H1 (cell line): ENCODE data around the gene GPS1. TPM values are rescaled to one million over a fixed set of nuclear protein-coding genes. Genes with fewer than 3 reads are reported as not detected.

ENCODE experiments used
- CHD7 ChIP-seq: fragments of 300-600 bp; sonication (generic); IDR thresholded peaks from 2 replicates; pipeline ENCODE4 v1.7.1; 2012; ENCODE audit warnings: low read length, moderate library complexity, mild to moderate bottlenecking, inconsistent platforms; ENCODE audit not compliant: insufficient replicate concordance
- KDM5A ChIP-seq: fragments of 200-600 bp; IDR thresholded peaks from 2 replicates; pipeline ENCODE4 v1.7.1; 2012; ENCODE audit warnings: mild to moderate bottlenecking, low read length, inconsistent platforms, mixed read lengths
- MAFK ChIP-seq: IDR thresholded peaks from 2 replicates; pipeline ENCODE4 v1.6.1; 2012; ENCODE audit warnings: low read depth, mild to moderate bottlenecking, improper control_type of control experiment, low read length
- MAX ChIP-seq: IDR thresholded peaks from 2 replicates; pipeline ENCODE4 v1.6.1; 2012; ENCODE audit warnings: inconsistent platforms
- POLR2AphosphoS5 ChIP-seq: IDR thresholded peaks from 2 replicates; pipeline ENCODE4 v1.6.1; 2011; ENCODE audit warnings: low read depth, low read length
- RXRA ChIP-seq: IDR thresholded peaks from 2 replicates; pipeline ENCODE4 v1.6.1; 2011; ENCODE audit warnings: low read depth, mild to moderate bottlenecking, low read length, moderate library complexity; ENCODE audit not compliant: insufficient read depth
- SAP30 ChIP-seq: fragments of 300-600 bp; sonication (generic); IDR thresholded peaks from 2 replicates; pipeline ENCODE4 v1.7.1; 2012; ENCODE audit warnings: low read length, moderate library complexity, mild to moderate bottlenecking, inconsistent platforms; ENCODE audit not compliant: insufficient read depth, insufficient replicate concordance
- SP2 ChIP-seq: IDR thresholded peaks from 2 replicates; pipeline ENCODE4 v1.6.1; 2012; ENCODE audit warnings: mild to moderate bottlenecking, low read length, inconsistent platforms
- SUZ12 ChIP-seq: fragments of 200-600 bp; sonication (generic); IDR thresholded peaks from 2 replicates; pipeline ENCODE4 v1.6.1; 2012; ENCODE audit warnings: mild to moderate bottlenecking, inconsistent platforms, low read length, moderate library complexity, mixed read lengths
- TCF12 ChIP-seq: IDR thresholded peaks from 2 replicates; pipeline ENCODE4 v1.6.1; 2011; ENCODE audit warnings: low read depth, mild to moderate bottlenecking, low read length
- polyA plus RNA-seq, 7 experiments: library from polyadenylated mRNA; depleted of rRNA in 3 of 7; stranded (reverse) in 5 of 7; unstranded in 2 of 7; fragments of >200 nt in 5 of 7; fragments of 200-250 nt in 2 of 7; gene quantifications; 1 replicate in 5 of 7; 2 replicates in 1 of 7; 4 replicates in 1 of 7; pipeline versions ENCODE4 v1.2.1 to v1.2.3, GENCODE V29; 2011 to 2013; ENCODE audit warnings: missing spikeins in 2 of 7, mixed read lengths in 2 of 7
- total RNA-seq: library from RNA; stranded (reverse); fragmentation: NEBNext Ultra II Directional; extraction: Animal tissue kit (Norgen Biotek cat#: 25700); gene quantifications from 2 replicates; pipeline ENCODE4 v1.2.1, GENCODE V29; 2021

GPS1 gene
- total and polyA plus RNA-seq, 2 of the 8 experiments (the other 6 are each of a cell fraction or from before 2014, with no cell fraction given): 153 to 277 TPM

GRCh38 chr17:82090549-82091263 is 39.0 kb downstream of the GPS1 start (continued):
- no peak for TF ChIP-seq CHD7
- TF ChIP-seq MAFK: no peak
- TF ChIP-seq SAP30: no peak
- no peak for TF ChIP-seq MAX
- no peak for TF ChIP-seq SUZ12
- no peak for TF ChIP-seq RXRA
- TF ChIP-seq SP2: no peak
- no peak for TF ChIP-seq POLR2AphosphoS5
- no peak for TF ChIP-seq KDM5A
- no peak for TF ChIP-seq TCF12
